Upper lobe of left lung (tissue), 4 donors: Measurements from ENCODE around the gene NBEAL2.

Experiments
- CTCF ChIP-seq, 6 experiments: fragments of 450-650 bp in 4 of 6; fragments of 200-600 bp in 2 of 6; sonication (generic) in 2 of 6; IDR thresholded peaks; one replicate each; pipeline ENCODE4 v1.5.1; 2016 to 2019; ENCODE audit warnings: antibody characterized with exemption in 6 of 6
- POLR2A ChIP-seq, 4 donors: fragments of 450-650 bp; IDR thresholded peaks; one replicate each; pipeline ENCODE4 v1.5.1; 2016 to 2017; ENCODE audit warnings: antibody characterized with exemption in 4 of 4, mild to moderate bottlenecking in 2 of 4
- POLR2AphosphoS5 ChIP-seq, 2 donors: sonication (generic); formaldehyde crosslinking; IDR thresholded peaks; one replicate each; pipeline ENCODE4 v1.5.1; 2017; ENCODE audit warnings: antibody characterized with exemption in 2 of 2

GRCh38 chr3:47036145-47036544 lies 56.7 kb downstream of the NBEAL2 start:
- TF ChIP-seq CTCF (IDR thresholded peaks at IDR 0.05) (no peak), POLR2A (IDR thresholded peaks at IDR 0.05) (no peak), POLR2AphosphoS5 (IDR thresholded peaks at IDR 0.05) (no peak)
